ENCODE measurements around the gene PIK3R5.
A peak's percentile ranks its signal among the peaks of the same experiment; 100 is the strongest.

PIK3R5 gene

DNA sequence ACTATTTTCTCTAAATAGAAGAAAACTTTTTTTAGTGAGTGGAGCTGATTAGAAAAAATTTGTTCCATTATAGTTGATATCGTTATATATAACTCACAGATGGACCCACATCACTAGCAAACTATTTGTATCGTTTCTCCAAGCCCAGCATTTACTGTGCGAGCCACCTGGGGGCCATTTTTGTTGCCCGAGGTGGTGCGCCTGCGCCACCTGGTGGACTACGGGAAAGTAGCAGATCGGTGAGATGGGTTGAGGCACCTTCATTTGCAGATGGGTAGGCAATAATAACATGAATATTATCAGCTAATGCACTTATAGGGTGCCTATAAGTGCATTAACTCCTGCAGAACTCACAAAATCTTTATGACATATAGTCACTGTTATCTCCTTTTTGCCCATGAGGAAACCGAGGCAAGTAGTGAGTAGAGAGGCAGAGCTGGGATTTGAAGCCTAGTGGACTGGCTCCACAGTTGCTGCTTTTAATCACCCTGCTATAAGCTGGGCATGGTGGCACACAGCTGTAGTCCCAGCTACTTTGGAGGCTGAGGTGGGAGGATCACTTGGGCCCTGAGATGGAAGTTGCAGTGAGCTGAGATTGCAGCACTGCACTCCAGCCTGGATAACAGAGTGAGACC lies 32.6 kb upstream of the PIK3R5 start:
- H3K4me2 ChIP-seq (ENCODE audit: low read depth, low read length, poor library complexity, severe bottlenecking): no peak overlapping the region
- H4K20me1 ChIP-seq (ENCODE audit: low read depth, low read length): no peaks in the 10 kb centered on the region
- H3K9ac ChIP-seq (ENCODE audit: low read length): no peak overlapping the region
- no peak for TF ChIP-seq EZH2phosphoT487 (conservative IDR thresholded peaks at IDR 0.05; ENCODE audit: low read length)
- TF ChIP-seq, protein P1, sequence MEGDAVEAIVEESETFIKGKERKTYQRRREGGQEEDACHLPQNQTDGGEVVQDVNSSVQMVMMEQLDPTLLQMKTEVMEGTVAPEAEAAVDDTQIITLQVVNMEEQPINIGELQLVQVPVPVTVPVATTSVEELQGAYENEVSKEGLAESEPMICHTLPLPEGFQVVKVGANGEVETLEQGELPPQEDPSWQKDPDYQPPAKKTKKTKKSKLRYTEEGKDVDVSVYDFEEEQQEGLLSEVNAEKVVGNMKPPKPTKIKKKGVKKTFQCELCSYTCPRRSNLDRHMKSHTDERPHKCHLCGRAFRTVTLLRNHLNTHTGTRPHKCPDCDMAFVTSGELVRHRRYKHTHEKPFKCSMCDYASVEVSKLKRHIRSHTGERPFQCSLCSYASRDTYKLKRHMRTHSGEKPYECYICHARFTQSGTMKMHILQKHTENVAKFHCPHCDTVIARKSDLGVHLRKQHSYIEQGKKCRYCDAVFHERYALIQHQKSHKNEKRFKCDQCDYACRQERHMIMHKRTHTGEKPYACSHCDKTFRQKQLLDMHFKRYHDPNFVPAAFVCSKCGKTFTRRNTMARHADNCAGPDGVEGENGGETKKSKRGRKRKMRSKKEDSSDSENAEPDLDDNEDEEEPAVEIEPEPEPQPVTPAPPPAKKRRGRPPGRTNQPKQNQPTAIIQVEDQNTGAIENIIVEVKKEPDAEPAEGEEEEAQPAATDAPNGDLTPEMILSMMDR (IDR thresholded peaks at IDR 0.05; ENCODE audit: insufficient read depth, low read length, poor library complexity, severe bottlenecking): peak; percentile 92
- no peaks in the 10 kb centered on the region for H3K9me2 ChIP-seq (replicated peaks; ENCODE audit: insufficient read depth, low read length)
- H3K4me3 ChIP-seq (ENCODE audit: insufficient read depth, low read length, poor library complexity, severe bottlenecking): no peak overlapping the region
- H2AFZ ChIP-seq (ENCODE audit: low read depth, low read length, severe bottlenecking): no peak overlapping the region
- no peaks in the 10 kb centered on the region for H3K79me2 ChIP-seq (ENCODE audit: insufficient read depth, low read length)
- no peaks in the 10 kb centered on the region for H3F3A ChIP-seq (ENCODE audit: insufficient read depth)
- H3K27ac ChIP-seq (ENCODE audit: low read depth, low read length): no peak overlapping the region
- H3K36me3 ChIP-seq (ENCODE audit: low read length): no peaks in the 10 kb centered on the region
- no peaks in the 10 kb centered on the region for H3K27me3 ChIP-seq (ENCODE audit: low read length)
- no peaks in the 10 kb centered on the region for H3K9me3 ChIP-seq (ENCODE audit: insufficient read depth, low read length)

DNA sequence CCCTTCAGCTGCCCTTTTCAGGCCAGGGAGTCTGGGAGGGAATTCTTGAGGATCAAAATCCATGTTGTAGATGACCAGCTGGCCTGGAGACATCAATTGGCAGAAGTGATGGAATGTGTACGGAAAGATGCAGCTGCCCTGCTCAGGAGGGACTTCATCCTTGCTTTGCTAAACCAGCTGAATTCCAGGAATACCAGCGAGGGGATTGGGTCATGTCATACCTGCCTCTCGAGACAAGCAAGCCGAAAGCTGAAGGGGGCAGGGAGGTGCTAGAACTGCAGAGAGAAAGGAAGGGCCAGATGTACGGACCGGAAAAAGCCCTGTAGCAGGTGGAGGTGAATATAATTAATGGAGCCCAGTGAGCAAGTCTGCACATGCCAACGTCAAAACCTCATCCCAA lies 30.2 kb upstream of the PIK3R5 start:
- Histone ChIP-seq H3K9me3 (ENCODE audit: insufficient read depth, low read length) (no peaks in the 10 kb centered on the region), H3K36me3 (ENCODE audit: low read length) (no peaks in the 10 kb centered on the region), H3K27me3 (ENCODE audit: low read length) (no peaks in the 10 kb centered on the region), H3F3A (ENCODE audit: insufficient read depth) (no peaks in the 10 kb centered on the region), H3K27ac (ENCODE audit: low read depth, low read length) (no peak overlapping the region), H3K79me2 (ENCODE audit: insufficient read depth, low read length) (no peaks in the 10 kb centered on the region), H3K4me2 (ENCODE audit: low read depth, low read length, poor library complexity, severe bottlenecking) (no peak overlapping the region), H2AFZ (ENCODE audit: low read depth, low read length, severe bottlenecking) (no peak overlapping the region), H3K9ac (ENCODE audit: low read length) (no peak overlapping the region), H3K4me3 (ENCODE audit: insufficient read depth, low read length, poor library complexity, severe bottlenecking) (no peak overlapping the region), H4K20me1 (ENCODE audit: low read depth, low read length) (no peaks in the 10 kb centered on the region), H3K9me2 (replicated peaks; ENCODE audit: insufficient read depth, low read length) (no peaks in the 10 kb centered on the region)
- TF ChIP-seq, protein P1 (IDR thresholded peaks at IDR 0.05; ENCODE audit: insufficient read depth, low read length, poor library complexity, severe bottlenecking): no peak
- no peak for TF ChIP-seq EZH2phosphoT487 (conservative IDR thresholded peaks at IDR 0.05; ENCODE audit: low read length)

DNA sequence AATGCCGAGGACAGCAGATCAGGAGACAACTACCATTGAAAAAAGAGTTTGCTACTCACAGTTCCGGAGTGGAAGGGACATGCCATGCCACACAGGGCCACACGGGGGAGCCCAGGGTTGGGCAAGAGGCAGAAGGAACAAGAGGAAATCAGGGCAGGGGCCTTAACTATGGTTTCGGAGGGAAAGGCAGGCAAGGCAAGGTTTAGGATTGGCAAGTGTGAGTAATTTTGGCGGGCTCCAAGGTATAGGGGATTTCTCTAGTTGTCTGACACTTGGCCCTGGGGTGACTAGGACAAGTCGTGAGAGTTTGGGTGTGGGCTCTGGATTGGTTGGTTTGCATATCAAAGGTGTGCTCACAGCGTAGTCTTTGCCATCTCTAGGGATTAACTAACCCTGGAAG lies 28.8 kb upstream of the PIK3R5 start:
- no peak overlapping the region for H3K4me3 ChIP-seq (ENCODE audit: insufficient read depth, low read length, poor library complexity, severe bottlenecking)
- H2AFZ ChIP-seq (ENCODE audit: low read depth, low read length, severe bottlenecking): no peak overlapping the region
- H3K9me2 ChIP-seq (replicated peaks; ENCODE audit: insufficient read depth, low read length): no peaks in the 10 kb centered on the region
- no peak overlapping the region for H3K27ac ChIP-seq (ENCODE audit: low read depth, low read length)
- no peaks in the 10 kb centered on the region for H3F3A ChIP-seq (ENCODE audit: insufficient read depth)
- H3K36me3 ChIP-seq (ENCODE audit: low read length): no peaks in the 10 kb centered on the region
- H3K9ac ChIP-seq (ENCODE audit: low read length): no peak overlapping the region
- TF ChIP-seq, protein P1 (IDR thresholded peaks at IDR 0.05; ENCODE audit: insufficient read depth, low read length, poor library complexity, severe bottlenecking): peak; percentile 59
- no peak for TF ChIP-seq EZH2phosphoT487 (conservative IDR thresholded peaks at IDR 0.05; ENCODE audit: low read length)
- H3K4me2 ChIP-seq (ENCODE audit: low read depth, low read length, poor library complexity, severe bottlenecking): no peak overlapping the region
- H3K27me3 ChIP-seq (ENCODE audit: low read length): no peaks in the 10 kb centered on the region
- H3K9me3 ChIP-seq (ENCODE audit: insufficient read depth, low read length): no peaks in the 10 kb centered on the region
- no peaks in the 10 kb centered on the region for H3K79me2 ChIP-seq (ENCODE audit: insufficient read depth, low read length)
- no peaks in the 10 kb centered on the region for H4K20me1 ChIP-seq (ENCODE audit: low read depth, low read length)

Data from SU-DHL-6 (cell line).